ENCODE measurements around the gene RLN2. TPM values are rescaled to one million over a fixed set of nuclear protein-coding genes. Genes with fewer than 3 reads are reported as not detected.
"Not testable (repeated sequence)": the region's sequence is repeated elsewhere in the genome, so short reads cannot be mapped to it uniquely, and the experiment has no call there.

Gene RLN2
- total RNA-seq (ENCODE audit: insufficient read depth, low replicate concordance), result 2.4 TPM

GRCh38 chr9:5303840-5304795 is at the start of gene RLN2:
Gene RLN2, minus strand, starts transcription at chr9:5304716. Its CDS starts 136 bp downstream, at chr9:5304580.
- DNase-seq (ENCODE audit: low spot score), result not testable (repeated sequence)

- no peak for DNase-seq (ENCODE audit: low spot score)
These were observed 49.7 kb upstream of the RLN2 start for GRCh38 chr9:5354184-5354583.

- no peak for DNase-seq (ENCODE audit: low spot score)
These were observed 48.2 kb upstream of the RLN2 start for GRCh38 chr9:5352637-5353248.

- DNase-seq (ENCODE audit: low spot score), result not testable (repeated sequence)
These were observed 34.8 kb upstream of the RLN2 start, which contains the start of gene RLN1 for GRCh38 chr9:5338992-5339981. Gene RLN1, minus strand, starts transcription at chr9:5339876. Its CDS starts 130 bp downstream, at chr9:5339746.

GRCh38 chr9:5336688-5337087 is 32.2 kb upstream of the RLN2 start:
- no peak for DNase-seq (ENCODE audit: low spot score)

GRCh38 chr9:5331276-5331675 is 26.8 kb upstream of the RLN2 start:
- not testable (repeated sequence) for DNase-seq (ENCODE audit: low spot score)

GRCh38 chr9:5326893-5327548 is 22.5 kb upstream of the RLN2 start:
- DNase-seq (ENCODE audit: low spot score), result no peak

- no peak for DNase-seq (ENCODE audit: low spot score)
These were observed 21.7 kb upstream of the RLN2 start for GRCh38 chr9:5326187-5326586.

- not testable (repeated sequence) for DNase-seq (ENCODE audit: low spot score)
These were observed 17.1 kb upstream of the RLN2 start for GRCh38 chr9:5321601-5322000.

GRCh38 chr9:5321058-5321457 is 16.5 kb upstream of the RLN2 start:
- DNase-seq (ENCODE audit: low spot score), result no peak

GRCh38 chr9:5316406-5316805 is 11.9 kb upstream of the RLN2 start:
- not testable (repeated sequence) for DNase-seq (ENCODE audit: low spot score)

- DNase-seq (ENCODE audit: low spot score), result no peak
These were observed 10.8 kb upstream of the RLN2 start for GRCh38 chr9:5315187-5315923.

GRCh38 chr9:5310851-5311250 is 6.3 kb upstream of the RLN2 start:
- DNase-seq (ENCODE audit: low spot score), result no peak

GRCh38 chr9:5305741-5306140 is 1.2 kb upstream of the RLN2 start:
- no peak for DNase-seq (ENCODE audit: low spot score)

- no peak for DNase-seq (ENCODE audit: low spot score)
These were observed 3.0 kb downstream of the RLN2 start for GRCh38 chr9:5301544-5301943.

- DNase-seq (ENCODE audit: low spot score), result no peak
These were observed 12.4 kb downstream of the RLN2 start for GRCh38 chr9:5292141-5292540.

- DNase-seq (ENCODE audit: low spot score), result no peak
These were observed 15.9 kb downstream of the RLN2 start for GRCh38 chr9:5288591-5288990.

- DNase-seq (ENCODE audit: low spot score), result no peak
These were observed 18.3 kb downstream of the RLN2 start for GRCh38 chr9:5286262-5286661.

- no peak for DNase-seq (ENCODE audit: low spot score)
These were observed 26.0 kb downstream of the RLN2 start for GRCh38 chr9:5278486-5278885.

GRCh38 chr9:5274770-5275169 is 29.7 kb downstream of the RLN2 start:
- no peak for DNase-seq (ENCODE audit: low spot score)
